Measurements from ENCODE around the gene GNB1L. TPM values are rescaled to one million over a fixed set of nuclear protein-coding genes. Genes with fewer than 3 reads are reported as not detected.

The GNB1L gene
- total RNA-seq, 1 experiment from 2014 or later, result 10.3 TPM

DNA sequence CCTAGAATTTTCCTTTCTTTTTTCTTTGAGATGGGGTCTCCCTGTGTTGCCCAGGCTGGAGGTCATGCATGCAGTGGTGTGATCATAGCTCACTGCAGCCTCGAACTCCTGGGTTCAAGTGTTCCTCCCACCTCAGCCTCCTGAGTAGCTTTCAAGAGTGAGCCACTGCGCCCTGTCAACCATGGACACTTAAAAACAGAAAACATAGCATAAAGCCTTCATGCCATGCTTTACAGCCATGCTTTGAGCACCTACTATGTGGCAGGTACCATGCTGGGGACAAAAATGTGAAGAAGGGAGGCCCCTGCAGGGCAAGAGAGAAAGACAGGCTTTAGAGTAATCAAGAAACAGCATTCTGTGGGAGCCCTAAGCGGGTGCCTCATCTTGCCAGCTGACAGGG lies 13.7 kb upstream of the GNB1L start:
- Histone ChIP-seq H3K36me3 (ENCODE audit: low read depth) (no peaks in the 10 kb centered on the region), H3K9me3 (ENCODE audit: insufficient read depth, low read depth) (no peaks in the 10 kb centered on the region), H3K9me2 (ENCODE audit: insufficient read depth) (no peaks in the 10 kb centered on the region), H3K4me1 (replicated peaks; ENCODE audit: insufficient read depth) (no peaks in the 10 kb centered on the region), H2AFZ (no peak overlapping the region), H3K4me3 (no peak overlapping the region), H3K79me2 (ENCODE audit: low read depth) (no peaks in the 10 kb centered on the region), H4K20me1 (ENCODE audit: insufficient read depth) (no peaks in the 10 kb centered on the region), H3K27ac (no peak overlapping the region), H3K27me3 (ENCODE audit: insufficient read depth, low read depth) (no peaks in the 10 kb centered on the region), H3F3A (ENCODE audit: insufficient read depth, low read depth) (no peaks in the 10 kb centered on the region), H3K4me2 (no peak overlapping the region)
- POLR2A ChIA-PET (ENCODE audit: unreplicated experiment), result no interaction called here
- intact Hi-C loops (cut with micrococcal nuclease; ENCODE audit: unreplicated experiment), result no loop called here
- TF ChIP-seq, protein P1, sequence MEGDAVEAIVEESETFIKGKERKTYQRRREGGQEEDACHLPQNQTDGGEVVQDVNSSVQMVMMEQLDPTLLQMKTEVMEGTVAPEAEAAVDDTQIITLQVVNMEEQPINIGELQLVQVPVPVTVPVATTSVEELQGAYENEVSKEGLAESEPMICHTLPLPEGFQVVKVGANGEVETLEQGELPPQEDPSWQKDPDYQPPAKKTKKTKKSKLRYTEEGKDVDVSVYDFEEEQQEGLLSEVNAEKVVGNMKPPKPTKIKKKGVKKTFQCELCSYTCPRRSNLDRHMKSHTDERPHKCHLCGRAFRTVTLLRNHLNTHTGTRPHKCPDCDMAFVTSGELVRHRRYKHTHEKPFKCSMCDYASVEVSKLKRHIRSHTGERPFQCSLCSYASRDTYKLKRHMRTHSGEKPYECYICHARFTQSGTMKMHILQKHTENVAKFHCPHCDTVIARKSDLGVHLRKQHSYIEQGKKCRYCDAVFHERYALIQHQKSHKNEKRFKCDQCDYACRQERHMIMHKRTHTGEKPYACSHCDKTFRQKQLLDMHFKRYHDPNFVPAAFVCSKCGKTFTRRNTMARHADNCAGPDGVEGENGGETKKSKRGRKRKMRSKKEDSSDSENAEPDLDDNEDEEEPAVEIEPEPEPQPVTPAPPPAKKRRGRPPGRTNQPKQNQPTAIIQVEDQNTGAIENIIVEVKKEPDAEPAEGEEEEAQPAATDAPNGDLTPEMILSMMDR (conservative IDR thresholded peaks at IDR 0.05), result no peak
- TF ChIP-seq EZH2 (IDR thresholded peaks at IDR 0.05; ENCODE audit: low read depth), result no peak
- no peak for DNase-seq
- CTCF ChIA-PET, result no interaction called here
- BruUV-seq (replicated peaks), result no TSS peak

DNA sequence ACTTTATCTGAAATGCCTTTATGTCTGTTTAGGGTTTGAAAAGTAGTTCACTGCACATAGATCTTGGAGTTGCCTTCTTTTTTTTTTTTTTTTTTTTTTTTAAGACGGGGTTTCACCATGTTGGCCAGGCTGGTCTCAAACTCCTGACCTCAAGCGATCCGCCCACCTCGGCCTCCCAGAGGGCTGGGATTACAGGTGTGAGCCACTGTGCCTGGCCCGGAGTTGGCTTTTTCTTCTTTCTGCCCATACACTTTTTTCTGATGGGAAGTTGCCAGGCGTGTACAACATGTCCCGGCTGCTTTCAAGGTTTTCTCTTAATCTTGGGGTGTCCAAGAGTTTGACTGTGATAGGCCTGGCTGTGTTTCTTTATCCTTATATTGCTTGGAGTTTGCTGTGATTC lies 12.9 kb upstream of the GNB1L start:
- H3K36me3 ChIP-seq (ENCODE audit: low read depth), result no peaks in the 10 kb centered on the region
- H4K20me1 ChIP-seq (ENCODE audit: insufficient read depth), result no peaks in the 10 kb centered on the region
- CTCF ChIA-PET, result no interaction called here
- H3K4me2 ChIP-seq, result no peak overlapping the region
- POLR2A ChIA-PET (ENCODE audit: unreplicated experiment), result no interaction called here
- no peaks in the 10 kb centered on the region for H3K9me2 ChIP-seq (ENCODE audit: insufficient read depth)
- H3K4me3 ChIP-seq, result no peak overlapping the region
- H3K9me3 ChIP-seq (ENCODE audit: insufficient read depth, low read depth), result no peaks in the 10 kb centered on the region
- DNase-seq, result no peak
- H2AFZ ChIP-seq, result no peak overlapping the region
- H3K27me3 ChIP-seq (ENCODE audit: insufficient read depth, low read depth), result no peaks in the 10 kb centered on the region
- H3K79me2 ChIP-seq (ENCODE audit: low read depth), result no peaks in the 10 kb centered on the region
- intact Hi-C loops (cut with micrococcal nuclease; ENCODE audit: unreplicated experiment), result no loop called here
- no peak overlapping the region for H3K27ac ChIP-seq
- no peaks in the 10 kb centered on the region for H3K4me1 ChIP-seq (replicated peaks; ENCODE audit: insufficient read depth)
- TF ChIP-seq EZH2 (IDR thresholded peaks at IDR 0.05; ENCODE audit: low read depth), result no peak
- TF ChIP-seq, protein P1 (conservative IDR thresholded peaks at IDR 0.05), result no peak
- no TSS peak for BruUV-seq (replicated peaks)
- no peaks in the 10 kb centered on the region for H3F3A ChIP-seq (ENCODE audit: insufficient read depth, low read depth)

DNA sequence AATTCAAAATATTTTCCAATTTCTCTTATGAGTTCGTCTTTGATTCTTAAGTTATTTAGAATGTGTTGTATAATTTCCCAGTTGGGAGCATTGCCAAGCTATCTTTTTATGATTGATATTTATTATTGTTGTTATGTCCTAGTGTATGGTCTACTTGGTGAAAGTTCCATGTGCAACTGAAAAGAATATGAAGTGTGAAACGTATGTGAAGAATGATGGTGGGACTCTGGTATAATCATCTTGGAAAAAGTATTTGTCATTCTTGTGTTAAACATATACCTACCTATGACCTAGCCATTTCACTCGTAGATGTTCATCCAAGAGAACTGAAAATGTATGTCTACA lies 12.0 kb upstream of the GNB1L start:
- no peaks in the 10 kb centered on the region for H3K36me3 ChIP-seq (ENCODE audit: low read depth)
- BruUV-seq (replicated peaks), result no TSS peak
- H3K9me3 ChIP-seq (ENCODE audit: insufficient read depth, low read depth), result no peaks in the 10 kb centered on the region
- POLR2A ChIA-PET (ENCODE audit: unreplicated experiment), result no interaction called here
- TF ChIP-seq, protein P1 (conservative IDR thresholded peaks at IDR 0.05), result no peak
- TF ChIP-seq EZH2 (IDR thresholded peaks at IDR 0.05; ENCODE audit: low read depth), result no peak
- no peak for DNase-seq
- no peak overlapping the region for H2AFZ ChIP-seq
- no peaks in the 10 kb centered on the region for H3K79me2 ChIP-seq (ENCODE audit: low read depth)
- intact Hi-C loops (cut with micrococcal nuclease; ENCODE audit: unreplicated experiment), result no loop called here
- CTCF ChIA-PET, result no interaction called here
- H3K27me3 ChIP-seq (ENCODE audit: insufficient read depth, low read depth), result no peaks in the 10 kb centered on the region
- no peak overlapping the region for H3K4me2 ChIP-seq
- H3K4me1 ChIP-seq (replicated peaks; ENCODE audit: insufficient read depth), result no peaks in the 10 kb centered on the region
- H3K4me3 ChIP-seq, result no peak overlapping the region
- no peak overlapping the region for H3K27ac ChIP-seq
- no peaks in the 10 kb centered on the region for H3K9me2 ChIP-seq (ENCODE audit: insufficient read depth)
- H3F3A ChIP-seq (ENCODE audit: insufficient read depth, low read depth), result no peaks in the 10 kb centered on the region
- no peaks in the 10 kb centered on the region for H4K20me1 ChIP-seq (ENCODE audit: insufficient read depth)
